GM11168 (cell line): Measurements from ENCODE around the gene PRRX1.

ENCODE experiments used
- in situ Hi-C: fragments of 300-500 bp; cut with MboI; formaldehyde crosslinking; loops from one replicate; pipeline ENCODE4 v1.12.0; 2022; ENCODE audit warnings: low sequenced_read_pairs; ENCODE audit not compliant: unreplicated experiment

PRRX1 gene

GRCh38 chr1:170663404-170664092, 383 bp upstream of the PRRX1 start:
- in situ Hi-C loops: no loop called here

GRCh38 chr1:170664828-170665612, 1.1 kb downstream of the PRRX1 start:
- in situ Hi-C loops: no loop called here

DNA sequence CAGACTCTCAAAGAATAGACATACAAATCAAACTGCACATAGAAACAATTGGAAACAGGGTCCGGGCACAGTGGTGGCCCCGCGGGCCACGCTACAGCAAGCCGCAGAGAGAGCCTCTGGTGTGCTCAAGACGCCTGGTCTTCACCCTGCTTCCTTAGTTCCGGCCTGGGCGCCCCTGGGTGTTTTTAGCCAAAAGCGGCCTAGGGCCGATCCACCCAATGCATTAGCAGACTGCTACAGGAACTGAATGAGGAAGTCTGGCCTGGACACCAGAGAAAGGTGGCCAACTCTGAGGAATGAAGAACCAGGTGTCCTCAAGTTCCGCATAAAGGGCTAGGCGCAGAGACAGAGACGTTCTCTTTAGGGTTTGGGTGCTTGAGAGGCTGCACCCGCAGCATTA, 1.7 kb downstream of the PRRX1 start:
- in situ Hi-C loops: no loop called here

- in situ Hi-C loops: no loop called here
These were observed 2.8 kb downstream of the PRRX1 start for GRCh38 chr1:170666541-170667254.

DNA sequence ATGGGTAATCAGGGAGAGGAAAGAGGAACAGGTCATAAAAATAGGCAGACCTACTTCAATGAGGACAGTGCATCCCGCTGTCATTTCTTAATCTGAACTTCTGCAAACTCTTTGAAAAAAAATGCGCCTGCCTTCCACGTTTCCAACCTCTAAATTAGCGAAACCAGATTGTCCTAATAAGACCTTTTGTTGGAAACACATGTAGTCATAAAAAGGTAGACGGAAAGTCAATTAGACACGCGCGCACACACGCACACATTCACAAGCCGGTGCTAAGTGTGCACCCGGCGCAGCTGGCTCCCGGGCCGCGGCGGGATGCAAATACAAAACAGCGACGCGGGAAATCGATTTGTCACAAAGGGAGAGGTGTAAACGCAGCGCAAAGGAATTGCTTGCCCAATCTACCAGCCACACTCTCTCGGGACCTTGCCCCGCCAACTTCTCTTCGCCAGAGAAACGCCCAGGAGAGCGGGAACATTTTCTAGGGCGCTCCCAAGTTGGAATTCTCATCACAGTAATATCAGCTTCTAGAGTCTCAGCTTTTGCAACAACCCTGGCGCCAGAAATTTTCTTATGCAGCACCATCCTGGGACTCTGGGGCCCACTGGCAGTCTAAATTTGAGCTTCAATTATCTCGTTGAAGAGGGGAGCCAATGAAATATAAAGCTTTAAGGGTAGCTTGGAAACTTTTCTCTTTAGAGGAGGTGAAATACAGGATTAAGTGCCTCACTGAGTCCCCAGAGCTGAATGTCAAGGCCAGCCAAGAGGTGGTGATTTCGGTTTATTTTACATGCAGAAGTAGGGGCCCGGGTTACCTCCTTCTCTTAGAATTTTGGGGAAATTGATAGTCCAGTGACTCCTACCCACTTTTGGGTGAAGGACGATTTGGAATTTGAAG, 4.5 kb downstream of the PRRX1 start:
- in situ Hi-C loops: no loop called here

DNA sequence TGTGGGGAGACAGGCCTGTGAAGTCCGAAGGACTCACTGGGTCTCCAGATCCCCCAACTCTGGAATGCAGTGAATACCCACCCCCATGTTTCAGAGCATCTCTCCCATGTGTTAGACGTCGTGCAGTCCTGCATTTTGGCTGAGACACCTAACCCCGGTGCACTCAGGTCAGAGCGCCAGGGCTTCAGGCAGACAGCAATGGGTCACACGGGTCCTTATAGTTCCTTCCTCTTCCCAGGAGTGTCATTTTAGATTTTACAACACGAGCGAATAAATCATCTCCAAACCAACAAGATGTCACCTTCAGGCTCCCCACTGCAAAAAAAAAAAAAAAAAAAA, 5.1 kb downstream of the PRRX1 start:
- in situ Hi-C loops: no loop called here

DNA sequence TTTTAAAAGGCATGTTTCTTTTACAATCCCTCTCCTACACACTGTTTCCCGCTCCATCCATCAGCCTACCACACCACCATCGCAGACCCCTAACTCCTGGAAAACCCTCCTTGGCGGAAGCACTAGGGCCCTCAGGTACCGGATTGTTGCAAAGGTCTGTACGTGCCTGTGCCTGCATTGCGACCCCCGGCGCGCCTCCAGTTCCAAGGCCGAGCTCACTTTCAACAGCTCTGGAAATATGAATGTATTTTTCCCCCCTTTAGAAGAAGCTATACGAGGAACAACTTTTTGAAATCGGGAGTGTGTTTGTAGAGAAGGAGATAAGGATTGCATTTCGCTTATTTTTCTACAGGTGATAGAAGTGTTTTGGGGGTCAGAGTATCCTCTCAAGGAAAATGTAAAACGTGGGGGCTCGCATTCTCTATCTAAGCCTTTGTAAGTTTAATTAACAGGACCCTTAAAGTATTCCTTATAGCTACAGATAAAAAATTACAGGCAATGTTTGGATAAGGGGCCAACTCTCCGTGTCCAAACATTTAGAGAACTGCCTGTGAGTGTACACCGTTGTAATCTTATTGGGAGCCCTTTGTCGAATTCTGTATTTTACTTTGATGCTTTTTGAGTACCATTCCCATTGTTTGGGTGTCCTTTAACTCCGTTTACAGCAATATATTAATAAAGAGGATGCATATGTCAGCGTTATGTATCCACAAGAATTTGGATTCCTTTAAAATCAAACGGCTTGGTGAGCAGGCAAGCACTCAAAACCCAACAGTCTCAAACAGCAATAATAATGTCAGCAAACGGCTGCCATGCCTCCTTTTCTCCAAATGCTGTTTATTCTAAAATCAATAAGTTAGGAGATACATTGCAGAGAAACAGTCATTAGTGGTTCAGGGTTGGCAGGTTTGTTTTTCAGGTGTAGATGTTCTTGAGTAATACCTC, 5.9 kb downstream of the PRRX1 start:
- in situ Hi-C loops: no loop called here

GRCh38 chr1:170670802-170671628, 7.1 kb downstream of the PRRX1 start:
- in situ Hi-C loops: no loop called here

DNA sequence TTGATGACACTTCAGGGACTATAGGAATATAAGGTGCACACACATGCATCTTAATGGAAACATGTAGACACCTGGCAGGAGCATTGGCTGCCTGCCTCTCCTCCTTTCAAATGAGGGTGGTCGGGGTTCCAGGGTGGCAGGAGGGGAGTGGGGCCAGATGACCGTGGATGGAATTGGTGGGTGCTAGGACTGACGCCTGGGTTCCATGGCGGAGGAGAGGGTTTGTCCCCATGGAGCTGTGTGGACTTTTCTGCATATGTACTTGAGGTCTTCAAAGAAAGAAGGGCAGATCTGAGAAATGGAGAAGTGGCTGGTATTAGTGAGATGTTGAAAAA, 7.7 kb downstream of the PRRX1 start:
- in situ Hi-C loops: no loop called here

GRCh38 chr1:170672316-170672715, 8.4 kb downstream of the PRRX1 start:
- in situ Hi-C loops: no loop called here

- in situ Hi-C loops: no loop called here
These were observed 10.3 kb downstream of the PRRX1 start for GRCh38 chr1:170674239-170674638.

DNA sequence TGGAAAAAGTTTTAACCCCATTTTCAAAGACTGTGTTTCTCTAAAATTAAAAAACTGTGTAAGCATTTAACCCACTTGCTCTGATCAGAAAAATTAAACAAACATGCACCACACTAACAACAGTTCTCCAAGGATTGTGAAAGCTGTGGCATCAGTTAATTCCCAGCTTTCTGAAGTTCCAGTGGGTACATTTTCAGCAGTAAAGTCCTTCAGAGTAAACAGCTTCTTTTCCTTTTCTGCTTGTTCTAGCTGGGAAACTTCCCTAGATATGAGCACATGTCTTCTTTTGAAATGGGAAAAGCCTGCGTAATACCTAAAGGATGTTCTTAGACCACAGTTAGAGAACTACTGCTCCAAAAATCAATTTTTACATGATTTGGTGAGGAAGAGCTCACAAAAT, 11.1 kb downstream of the PRRX1 start:
- in situ Hi-C loops: loop anchor here (25.0 kb wide), 1 partner anchor 212 kb away; no protein-coding TSS in a partner anchor

DNA sequence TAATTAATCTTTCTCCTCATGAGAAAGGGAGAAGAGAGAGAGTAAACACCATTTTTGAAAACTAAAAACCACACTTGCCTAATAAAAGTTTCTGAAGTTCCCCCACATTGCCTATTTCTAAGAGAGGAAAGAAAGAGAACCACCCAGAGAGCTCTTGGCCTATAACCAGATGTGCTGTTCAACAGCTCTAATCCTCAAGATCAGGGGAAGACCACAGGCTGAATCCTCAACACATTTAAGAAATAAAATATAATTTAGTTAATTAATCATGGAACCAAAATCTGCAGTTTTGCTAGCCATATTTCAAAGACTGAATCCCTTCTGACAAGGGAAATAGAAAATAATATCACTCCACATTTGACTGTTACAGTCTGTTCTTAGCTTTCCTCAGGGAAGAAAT, 11.9 kb downstream of the PRRX1 start:
- in situ Hi-C loops: loop anchor here (25.0 kb wide), 1 partner anchor 211 kb away; no protein-coding TSS in a partner anchor

DNA sequence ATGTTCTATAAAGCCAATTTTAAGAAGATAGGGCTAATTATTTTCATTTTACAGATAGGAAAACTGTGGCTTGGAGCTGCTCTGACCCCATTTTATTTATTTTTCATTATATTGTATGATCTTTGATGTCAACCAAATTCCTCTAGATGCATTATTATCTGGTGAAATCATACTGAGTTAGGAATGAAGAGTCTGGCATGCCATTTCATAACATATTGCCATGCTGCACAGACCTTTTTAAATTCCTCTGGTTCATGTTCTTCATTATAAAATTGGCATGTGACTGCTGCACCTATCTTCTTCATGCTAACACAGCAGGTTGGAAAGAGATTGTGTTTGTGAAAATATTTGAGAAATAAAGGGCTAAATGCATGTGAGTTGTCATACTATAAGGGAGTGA, 12.7 kb downstream of the PRRX1 start:
- in situ Hi-C loops: loop anchor here (25.0 kb wide), 1 partner anchor 211 kb away; no protein-coding TSS in a partner anchor

DNA sequence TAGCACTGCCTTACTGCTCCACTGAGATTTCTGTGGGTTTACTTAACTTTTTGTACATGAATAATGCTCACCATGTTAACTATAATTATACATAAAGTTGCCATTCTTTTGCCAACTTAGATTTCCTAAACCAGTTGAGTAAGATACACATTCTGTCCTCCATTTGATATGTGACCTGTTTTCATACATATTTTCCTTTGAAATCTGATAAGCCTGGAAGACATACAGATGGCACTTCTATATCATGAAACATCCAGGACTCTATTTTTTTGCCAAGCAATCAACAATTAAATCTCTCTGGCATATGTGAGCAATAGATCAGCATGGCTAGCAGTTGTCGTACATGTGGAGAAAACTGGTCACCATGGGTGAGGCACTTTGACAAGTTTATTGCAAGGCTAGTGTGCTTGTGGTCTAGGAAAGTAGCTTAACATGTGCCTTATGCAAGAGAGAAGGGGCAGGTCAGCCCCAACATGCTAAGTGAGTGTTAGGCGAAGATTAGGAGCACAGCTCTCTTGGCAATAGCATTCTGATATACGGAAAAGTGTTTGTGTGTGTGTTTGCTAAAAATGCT, 14.2 kb downstream of the PRRX1 start:
- in situ Hi-C loops: loop anchor here (25.0 kb wide), 1 partner anchor 209 kb away; no protein-coding TSS in a partner anchor

DNA sequence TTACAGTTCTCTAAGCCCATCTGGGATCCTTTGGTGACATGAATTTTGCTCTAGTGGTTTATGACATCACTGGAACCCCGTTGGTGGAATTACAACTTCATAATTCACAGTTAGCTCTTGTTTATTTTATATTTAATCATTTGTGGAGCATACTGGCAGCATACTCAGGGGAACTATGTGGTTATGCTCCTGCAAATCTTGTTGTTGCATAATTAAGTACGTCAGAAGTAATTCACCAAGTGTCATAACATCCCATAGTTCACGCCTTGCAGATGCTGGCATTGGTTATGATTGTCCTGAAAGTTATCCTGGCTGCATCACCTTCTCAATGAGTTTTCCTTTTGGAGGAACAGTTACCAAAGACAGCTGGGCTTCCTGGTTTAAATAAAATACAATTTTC, 16.5 kb downstream of the PRRX1 start:
- in situ Hi-C loops: loop anchor here (25.0 kb wide), 1 partner anchor 207 kb away; no protein-coding TSS in a partner anchor

- in situ Hi-C loops: loop anchor here (25.0 kb wide), 1 partner anchor 205 kb away; no protein-coding TSS in a partner anchor
These were observed 18.2 kb downstream of the PRRX1 start for GRCh38 chr1:170682169-170682568.

DNA sequence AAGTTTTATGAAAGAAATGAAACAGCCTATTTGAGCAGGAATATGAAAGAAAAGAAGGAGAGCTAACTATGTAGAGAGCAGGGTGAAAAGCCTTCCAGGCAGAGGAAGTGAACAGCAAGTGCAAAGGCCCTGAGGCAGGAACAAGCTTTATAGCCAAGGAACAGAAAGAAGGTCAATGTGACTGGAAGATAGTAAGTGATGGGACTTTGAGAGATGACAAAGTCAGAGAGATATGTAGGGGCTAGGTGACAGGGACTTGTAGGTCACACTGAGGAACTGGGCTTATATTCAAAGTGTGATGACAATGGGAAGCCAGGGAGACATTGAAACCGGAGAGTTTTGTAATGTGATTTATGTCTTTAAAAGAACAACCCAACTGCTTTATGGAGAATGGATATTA, 18.9 kb downstream of the PRRX1 start:
- in situ Hi-C loops: loop anchor here (25.0 kb wide), 1 partner anchor 204 kb away; no protein-coding TSS in a partner anchor
